ENCODE measurements around the gene ZNF648.
"Not testable (repeated sequence)": the region's sequence is repeated elsewhere in the genome, so short reads cannot be mapped to it uniquely, and the experiment has no call there.

Gene ZNF648

DNA sequence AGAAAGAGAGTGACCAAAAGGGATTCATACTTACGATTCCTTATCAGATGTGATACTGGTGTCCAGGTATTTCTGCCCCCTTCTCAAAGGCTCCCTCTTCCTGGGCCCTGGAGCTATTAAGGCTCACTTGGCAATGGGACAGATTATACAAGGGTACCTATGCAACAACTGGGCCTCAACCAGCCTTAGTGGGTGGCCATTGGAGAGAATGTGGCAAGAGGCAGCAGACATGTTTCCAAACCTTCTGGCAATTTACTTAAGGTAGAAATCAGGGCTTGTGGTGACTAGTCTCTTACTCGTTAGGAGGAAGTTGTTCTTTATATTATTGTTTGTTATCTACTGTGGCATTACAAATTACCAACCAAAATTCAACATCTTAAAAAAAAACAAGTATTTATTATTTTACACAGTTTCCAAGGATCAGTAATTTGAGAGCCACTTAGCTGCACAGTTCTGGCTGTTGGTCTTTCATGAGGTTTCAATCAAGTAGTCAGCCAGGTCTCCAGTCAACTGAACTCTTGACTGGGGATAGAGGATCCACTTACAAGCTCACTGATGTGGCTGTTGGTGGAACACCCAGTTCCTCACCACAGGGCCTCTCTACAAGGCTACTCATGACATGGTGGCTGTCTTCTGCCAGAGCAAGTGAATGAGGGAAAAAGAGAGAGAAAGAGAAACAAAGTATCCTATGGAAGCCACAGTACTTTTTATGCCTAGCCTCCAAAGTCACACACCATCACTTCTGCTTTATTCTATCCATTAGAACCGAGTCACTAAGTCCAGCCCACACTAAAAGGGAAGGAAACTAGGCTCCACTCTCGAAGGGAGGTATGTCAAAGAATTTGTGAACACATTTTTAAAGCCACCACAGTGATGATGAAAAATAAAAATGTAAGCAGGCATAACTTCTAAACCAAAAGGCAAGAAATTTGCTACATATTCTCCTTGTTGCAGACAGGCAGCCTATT is 10.7 kb downstream of the ZNF648 start:
- Histone ChIP-seq H3K9me3 (ENCODE audit: insufficient read depth, low read depth, low read length) (no peaks in the 10 kb centered on the region), H3K27me3 (ENCODE audit: insufficient read depth, low read length) (no peaks in the 10 kb centered on the region), H3K9ac (ENCODE audit: low read depth, low read length) (no peak overlapping the region), H3K36me3 (ENCODE audit: insufficient read depth, low read depth, low read length) (no peaks in the 10 kb centered on the region), H3K27ac (ENCODE audit: low read length) (no peak overlapping the region), H3K4me1 (ENCODE audit: insufficient read depth, low read length) (no peaks in the 10 kb centered on the region), H3K4me3 (ENCODE audit: low read length) (no peak overlapping the region)

DNA sequence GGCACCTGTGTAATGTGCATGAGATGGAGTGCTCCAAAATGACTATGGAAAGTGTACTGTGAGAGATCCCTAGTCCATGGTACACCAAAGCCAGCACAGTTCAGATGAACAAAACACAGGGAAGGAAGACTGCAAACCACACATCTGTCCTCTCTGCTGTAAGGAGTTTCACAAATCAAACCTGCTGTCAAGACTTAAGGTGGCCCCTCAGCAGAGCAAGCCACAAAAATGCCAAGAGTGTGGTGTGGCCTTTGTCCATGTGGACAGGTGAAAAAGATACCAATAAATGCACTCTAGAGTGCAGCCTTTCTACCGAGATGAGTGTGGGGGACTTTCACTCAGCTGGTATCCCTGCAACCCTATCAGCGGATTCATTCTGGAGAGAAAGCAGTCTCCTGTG is 12.9 kb downstream of the ZNF648 start:
- Histone ChIP-seq H3K4me1 (ENCODE audit: insufficient read depth, low read length) (no peaks in the 10 kb centered on the region), H3K27ac (ENCODE audit: low read length) (no peak overlapping the region), H3K9ac (ENCODE audit: low read depth, low read length) (no peak overlapping the region), H3K36me3 (ENCODE audit: insufficient read depth, low read depth, low read length) (no peaks in the 10 kb centered on the region), H3K4me3 (ENCODE audit: low read length) (no peak overlapping the region), H3K9me3 (ENCODE audit: insufficient read depth, low read depth, low read length) (peaks cover 11% of the 10 kb centered on the region; the same call in 1 of the 2 replicates), H3K27me3 (ENCODE audit: insufficient read depth, low read length) (no peaks in the 10 kb centered on the region)

DNA sequence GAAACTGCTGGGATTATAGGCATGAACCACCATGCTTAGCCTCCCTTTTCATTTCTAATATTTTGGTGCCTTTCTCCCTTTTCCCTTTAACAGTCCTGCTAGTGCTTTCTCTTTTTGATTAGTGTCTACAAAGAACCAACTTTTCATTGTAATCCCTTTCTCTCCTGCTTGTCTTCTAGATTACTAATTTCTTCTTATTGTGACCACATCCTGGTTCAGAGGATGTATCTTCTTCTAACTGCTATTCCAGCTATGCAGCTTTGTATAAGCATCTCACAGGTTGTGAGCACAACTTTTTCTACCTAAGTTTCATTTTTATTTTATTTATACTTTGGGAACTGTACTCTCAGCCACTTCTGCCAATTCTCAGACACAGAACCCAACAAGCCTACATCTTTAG is 14.7 kb downstream of the ZNF648 start:
- Histone ChIP-seq H3K4me1 (ENCODE audit: insufficient read depth, low read length) (no peaks in the 10 kb centered on the region), H3K9me3 (ENCODE audit: insufficient read depth, low read depth, low read length) (peaks cover 11% of the 10 kb centered on the region; the same call in 1 of the 2 replicates)

GRCh38 chr1:182045481-182045880 is 16.0 kb downstream of the ZNF648 start:
- not testable (repeated sequence) for H3K4me1 ChIP-seq (ENCODE audit: insufficient read depth, low read length); H3K4me3 ChIP-seq (ENCODE audit: low read length)
- peaks cover 11% of the 10 kb centered on the region; the same call in 1 of the 2 replicates for H3K9me3 ChIP-seq (ENCODE audit: insufficient read depth, low read depth, low read length)

More for the DNA sequence above, 14.7 kb downstream of the ZNF648 start:
- no peaks in the 10 kb centered on the region for H3K27me3 ChIP-seq (ENCODE audit: insufficient read depth, low read length)
- H3K9ac ChIP-seq (ENCODE audit: low read depth, low read length) = no peak overlapping the region
- no peak overlapping the region for H3K27ac ChIP-seq (ENCODE audit: low read length)
- no peak overlapping the region for H3K4me3 ChIP-seq (ENCODE audit: low read length)
- no peaks in the 10 kb centered on the region for H3K36me3 ChIP-seq (ENCODE audit: insufficient read depth, low read depth, low read length)

DNA sequence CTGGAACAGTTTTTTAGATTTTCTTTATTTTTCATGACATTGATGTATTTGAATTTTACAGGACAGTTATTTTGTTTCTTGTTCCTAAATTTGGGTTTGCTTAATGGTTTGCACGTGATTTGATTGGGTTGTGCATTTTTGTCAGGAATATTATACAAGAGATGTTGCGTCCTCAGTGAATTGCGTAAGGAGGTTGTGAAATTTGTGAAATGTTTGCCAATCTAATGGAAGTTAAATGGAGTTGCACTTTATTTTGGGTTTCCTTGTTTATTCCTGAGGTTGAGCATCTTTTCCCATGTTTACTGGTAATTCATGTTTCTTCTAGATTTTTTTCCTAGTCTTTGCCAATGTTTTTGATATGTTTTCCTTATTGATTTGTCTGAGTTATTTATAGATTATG is 19.9 kb downstream of the ZNF648 start:
- H3K4me1 ChIP-seq (ENCODE audit: insufficient read depth, low read length) = no peaks in the 10 kb centered on the region
- no peaks in the 10 kb centered on the region for H3K27me3 ChIP-seq (ENCODE audit: insufficient read depth, low read length)
- no peak overlapping the region for H3K4me3 ChIP-seq (ENCODE audit: low read length)
- no peaks in the 10 kb centered on the region for H3K36me3 ChIP-seq (ENCODE audit: insufficient read depth, low read depth, low read length)
- H3K27ac ChIP-seq (ENCODE audit: low read length) = no peak overlapping the region
- H3K9ac ChIP-seq (ENCODE audit: low read depth, low read length) = no peak overlapping the region
- H3K9me3 ChIP-seq (ENCODE audit: insufficient read depth, low read depth, low read length) = peaks cover 24% of the 10 kb centered on the region; the same call in 1 of the 2 replicates

More at GRCh38 chr1:182045481-182045880, 16.0 kb downstream of the ZNF648 start:
- H3K27me3 ChIP-seq (ENCODE audit: insufficient read depth, low read length); H3K9ac ChIP-seq (ENCODE audit: low read depth, low read length); H3K36me3 ChIP-seq (ENCODE audit: insufficient read depth, low read depth, low read length); H3K27ac ChIP-seq (ENCODE audit: low read length): not testable (repeated sequence)

DNA sequence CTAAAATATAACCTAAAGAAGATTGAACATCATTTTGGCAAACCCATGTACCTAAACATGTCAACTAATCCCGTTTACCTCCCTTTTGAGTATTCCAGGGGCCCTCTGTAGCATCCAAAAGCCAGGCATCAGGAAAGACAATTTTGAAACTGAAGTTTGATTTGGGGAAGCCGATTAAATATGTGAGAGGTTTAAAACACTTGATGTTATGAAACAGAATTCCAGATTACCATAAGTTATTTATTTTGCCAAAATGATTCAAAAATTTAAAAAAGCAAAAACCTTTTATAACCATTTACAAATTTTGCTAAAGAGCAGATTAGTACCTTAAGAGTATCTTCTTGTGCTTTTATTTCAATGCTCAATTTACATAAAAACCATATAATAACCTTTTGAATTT is 23.3 kb downstream of the ZNF648 start:
- Histone ChIP-seq H3K4me1 (ENCODE audit: insufficient read depth, low read length) (peaks cover 3% of the 10 kb centered on the region; the same call in 1 of the 2 replicates), H3K9ac (ENCODE audit: low read depth, low read length) (no peak overlapping the region), H3K9me3 (ENCODE audit: insufficient read depth, low read depth, low read length) (peaks cover 20% of the 10 kb centered on the region; the same call in 1 of the 2 replicates), H3K27me3 (ENCODE audit: insufficient read depth, low read length) (no peaks in the 10 kb centered on the region), H3K36me3 (ENCODE audit: insufficient read depth, low read depth, low read length) (no peaks in the 10 kb centered on the region), H3K27ac (ENCODE audit: low read length) (no peak overlapping the region), H3K4me3 (ENCODE audit: low read length) (no peak overlapping the region)

- peaks cover 3% of the 10 kb centered on the region; the same call in 1 of the 2 replicates for H3K4me1 ChIP-seq (ENCODE audit: insufficient read depth, low read length)
- H3K27ac ChIP-seq (ENCODE audit: low read length) = no peak overlapping the region
- H3K27me3 ChIP-seq (ENCODE audit: insufficient read depth, low read length) = no peaks in the 10 kb centered on the region
- H3K9ac ChIP-seq (ENCODE audit: low read depth, low read length) = peak overlapping the region; percentile 27; the same call in 1 of the 2 replicates
- no peak overlapping the region; the same call in 1 of the 2 replicates for H3K4me3 ChIP-seq (ENCODE audit: low read length)
- H3K36me3 ChIP-seq (ENCODE audit: insufficient read depth, low read depth, low read length) = no peaks in the 10 kb centered on the region
- peaks cover 20% of the 10 kb centered on the region; the same call in 1 of the 2 replicates for H3K9me3 ChIP-seq (ENCODE audit: insufficient read depth, low read depth, low read length)
Observed at GRCh38 chr1:182035097-182035770, 26.3 kb downstream of the ZNF648 start.

GRCh38 chr1:182032251-182032650 is 29.3 kb downstream of the ZNF648 start:
- Histone ChIP-seq H3K27me3 (ENCODE audit: insufficient read depth, low read length) (no peaks in the 10 kb centered on the region), H3K27ac (ENCODE audit: low read length) (no peak overlapping the region), H3K36me3 (ENCODE audit: insufficient read depth, low read depth, low read length) (no peaks in the 10 kb centered on the region), H3K9me3 (ENCODE audit: insufficient read depth, low read depth, low read length) (peaks cover 10% of the 10 kb centered on the region; the same call in 1 of the 2 replicates), H3K4me3 (ENCODE audit: low read length) (no peak overlapping the region), H3K4me1 (ENCODE audit: insufficient read depth, low read length) (peaks cover 11% of the 10 kb centered on the region; the same call in 1 of the 2 replicates), H3K9ac (ENCODE audit: low read depth, low read length) (no peak overlapping the region)

- Histone ChIP-seq H3K27ac (ENCODE audit: low read length) (peak overlapping the region; percentile 95), H3K4me3 (ENCODE audit: low read length) (peak overlapping the region; percentile 91), H3K9ac (ENCODE audit: low read depth, low read length) (peak overlapping the region; percentile 88), H3K9me3 (ENCODE audit: insufficient read depth, low read depth, low read length) (no peaks in the 10 kb centered on the region), H3K4me1 (ENCODE audit: insufficient read depth, low read length) (peaks cover 8% of the 10 kb centered on the region; the same call in 1 of the 2 replicates), H3K27me3 (ENCODE audit: insufficient read depth, low read length) (no peaks in the 10 kb centered on the region), H3K36me3 (ENCODE audit: insufficient read depth, low read depth, low read length) (no peaks in the 10 kb centered on the region)
Observed at GRCh38 chr1:182029379-182030331, 31.9 kb downstream of the ZNF648 start.

GRCh38 chr1:182029002-182029378 is 32.5 kb downstream of the ZNF648 start:
- no peaks in the 10 kb centered on the region for H3K9me3 ChIP-seq (ENCODE audit: insufficient read depth, low read depth, low read length)
- H3K36me3 ChIP-seq (ENCODE audit: insufficient read depth, low read depth, low read length) = no peaks in the 10 kb centered on the region
- peak overlapping the region; percentile 95 for H3K27ac ChIP-seq (ENCODE audit: low read length)
- peaks cover 8% of the 10 kb centered on the region; the same call in 1 of the 2 replicates for H3K4me1 ChIP-seq (ENCODE audit: insufficient read depth, low read length)
- H3K27me3 ChIP-seq (ENCODE audit: insufficient read depth, low read length) = no peaks in the 10 kb centered on the region
- H3K9ac ChIP-seq (ENCODE audit: low read depth, low read length) = peak overlapping the region; percentile 88
- H3K4me3 ChIP-seq (ENCODE audit: low read length) = peak overlapping the region; percentile 91

DNA sequence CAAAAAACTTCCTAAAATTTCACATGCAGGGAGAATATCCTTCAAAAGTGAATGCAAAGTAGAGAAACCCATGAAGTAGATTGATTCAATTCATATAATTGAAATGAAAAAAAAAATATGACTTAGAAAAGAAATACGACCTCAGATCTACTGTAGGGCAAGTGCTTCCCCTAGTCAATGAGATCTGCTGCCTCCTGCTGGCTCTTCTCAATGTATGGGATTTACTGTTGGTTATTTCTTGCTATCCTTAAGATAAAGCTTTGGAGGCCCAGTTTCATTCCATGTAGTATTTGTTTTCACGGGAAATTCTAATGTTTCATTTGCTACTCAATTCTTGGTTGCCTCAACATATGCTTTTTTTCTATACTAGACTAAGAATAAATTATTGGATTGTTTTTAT is 46.2 kb downstream of the ZNF648 start:
- peaks cover 5% of the 10 kb centered on the region; the same call in 1 of the 2 replicates for H3K9me3 ChIP-seq (ENCODE audit: insufficient read depth, low read depth, low read length)
- no peaks in the 10 kb centered on the region for H3K4me1 ChIP-seq (ENCODE audit: insufficient read depth, low read length)
- no peaks in the 10 kb centered on the region for H3K27me3 ChIP-seq (ENCODE audit: insufficient read depth, low read length)
- no peak overlapping the region for H3K4me3 ChIP-seq (ENCODE audit: low read length)
- no peak overlapping the region for H3K27ac ChIP-seq (ENCODE audit: low read length)
- H3K36me3 ChIP-seq (ENCODE audit: insufficient read depth, low read depth, low read length) = no peaks in the 10 kb centered on the region
- H3K9ac ChIP-seq (ENCODE audit: low read depth, low read length) = no peak overlapping the region
